ENCODE data around the gene KCNJ5.

Gene KCNJ5

DNA sequence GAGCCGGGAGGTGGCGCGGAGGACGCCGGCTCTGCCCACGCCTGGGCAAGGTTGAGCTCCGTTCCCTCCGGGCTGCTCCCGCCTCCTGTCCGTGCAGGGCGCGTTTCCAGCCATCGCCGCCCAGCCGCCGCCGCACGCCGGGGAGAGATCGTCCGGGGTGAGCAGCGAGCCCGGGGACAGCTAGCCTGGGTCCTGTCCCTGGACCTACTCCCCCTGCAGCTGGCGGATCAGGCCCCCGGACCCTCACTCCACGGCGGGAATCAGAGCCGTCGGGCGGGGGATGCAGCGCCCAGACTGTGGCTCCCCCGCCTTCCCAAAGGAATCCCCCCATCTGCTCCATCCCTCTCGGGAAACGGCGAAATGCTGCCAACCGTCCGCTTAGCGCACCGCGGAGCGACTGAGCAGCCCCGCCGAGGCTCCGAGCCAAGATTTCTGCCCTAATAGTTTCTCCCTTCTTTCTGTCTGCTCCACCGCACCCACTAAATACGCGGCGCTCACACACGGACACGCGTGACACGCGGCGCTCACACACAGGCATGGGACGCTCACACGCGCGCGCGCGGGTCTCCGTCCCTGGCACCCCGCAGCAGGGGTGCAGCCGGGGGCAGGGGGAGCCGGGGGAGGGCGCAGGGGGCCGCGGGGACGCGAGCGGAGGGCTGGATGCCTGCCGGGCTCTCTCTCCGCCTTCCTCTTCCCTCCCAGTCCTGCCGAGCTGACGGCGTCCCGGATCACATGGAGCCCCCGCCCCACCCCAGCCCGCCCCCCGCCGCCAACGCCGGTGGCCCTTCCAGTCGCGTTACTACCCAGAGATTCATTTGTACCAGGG, at the start of gene KCNJ5:
Gene KCNJ5, plus strand, starts transcription at position 814 of the 826 bp plus-strand sequence. CDS start 19,918 bp downstream, outside the sequence.
- no peak for DNase-seq (ENCODE audit: low read depth)

DNA sequence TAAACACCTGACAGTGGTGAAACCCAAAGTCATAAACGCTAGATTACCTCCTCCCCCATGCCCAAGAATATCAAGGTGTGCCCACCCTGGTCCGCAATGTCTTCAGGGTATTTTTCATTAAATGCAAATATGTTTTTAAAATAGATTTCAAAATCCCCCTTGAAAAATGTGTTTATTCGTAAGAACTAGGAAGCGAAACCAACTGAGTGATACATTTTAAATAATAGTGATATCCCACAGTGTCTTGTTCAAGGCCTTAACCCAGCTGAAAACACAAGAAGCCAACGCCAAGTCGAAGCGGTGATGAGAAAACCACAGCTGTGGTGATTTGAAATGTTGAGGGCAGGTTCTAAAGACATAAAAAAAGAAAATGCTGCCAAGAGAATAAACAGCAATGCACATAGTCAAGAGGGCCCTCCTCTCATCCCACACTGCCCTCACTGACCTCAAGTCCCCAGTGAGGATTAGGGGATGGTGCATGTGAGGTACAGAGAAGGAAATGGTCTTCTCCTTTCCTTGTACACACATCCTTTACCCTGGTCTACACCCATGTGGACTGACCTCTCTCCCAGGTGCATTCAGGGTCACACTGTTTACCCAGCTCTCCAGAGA, 49.6 kb upstream of the KCNJ5 start:
- no peak for DNase-seq (ENCODE audit: low read depth)

DNA sequence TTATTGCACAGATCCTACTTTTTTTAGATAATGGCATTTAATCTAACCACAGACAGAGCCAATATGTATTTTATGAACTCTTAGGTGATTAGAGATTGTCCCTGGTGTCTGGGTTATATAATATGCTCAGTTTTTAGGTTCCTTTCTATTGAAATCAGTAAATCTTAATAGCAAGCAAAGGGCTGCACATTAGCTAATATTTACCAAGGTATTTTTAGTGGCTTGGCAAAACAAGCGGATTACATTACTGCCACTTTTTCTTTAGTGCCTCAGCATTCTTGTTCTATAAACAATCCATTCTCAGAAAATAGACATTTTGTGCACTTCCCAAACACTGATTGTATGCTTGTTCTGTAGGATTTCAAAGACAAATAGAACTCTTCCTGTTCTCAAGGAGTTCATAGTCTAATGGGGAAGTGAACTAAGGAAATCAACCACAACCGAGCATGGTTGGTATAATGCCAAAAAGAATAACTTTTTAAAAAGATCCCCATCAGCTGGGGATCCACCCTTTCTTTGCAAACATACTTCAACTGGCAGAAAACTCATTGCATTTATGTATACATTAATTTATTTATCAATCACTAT, 47.9 kb upstream of the KCNJ5 start:
- DNase-seq (ENCODE audit: low read depth): no peak

GRCh38 chr11:128845334-128845780, 45.8 kb upstream of the KCNJ5 start:
- DNase-seq (ENCODE audit: low read depth): no peak

GRCh38 chr11:128846985-128847384, 44.2 kb upstream of the KCNJ5 start:
- DNase-seq (ENCODE audit: low read depth): no peak

DNA sequence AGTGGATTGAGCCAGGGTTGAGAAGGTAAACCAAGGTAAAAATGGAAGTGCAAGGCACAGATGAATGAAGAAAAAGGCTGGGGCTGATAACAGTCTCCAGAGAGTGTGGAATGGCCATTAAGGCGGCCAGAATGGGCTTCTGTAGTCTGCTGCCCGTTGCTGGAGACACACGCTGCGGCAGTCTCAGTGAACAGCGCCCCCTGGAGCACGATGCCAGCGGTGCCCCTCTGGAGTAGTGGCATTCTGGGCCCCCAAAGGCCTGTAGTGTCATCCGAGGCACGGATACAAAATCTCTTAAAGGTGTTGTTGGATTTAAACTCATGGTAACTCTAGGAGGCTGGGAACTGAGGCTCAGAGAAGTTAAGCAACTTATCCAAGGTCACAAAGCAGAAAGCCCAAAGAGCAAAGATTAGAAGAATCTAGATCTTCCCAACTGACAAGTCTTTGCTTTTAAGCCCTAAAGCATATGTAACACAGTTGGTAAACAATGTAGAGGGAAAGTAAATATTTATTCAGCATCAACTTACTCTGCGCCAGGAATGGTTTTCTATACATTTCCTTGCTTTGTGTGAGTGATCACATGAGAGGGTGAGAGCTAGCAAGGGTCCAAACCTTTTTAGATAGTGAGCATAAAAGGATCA, 42.2 kb upstream of the KCNJ5 start:
- peak; percentile 52 for DNase-seq (ENCODE audit: low read depth)

- DNase-seq (ENCODE audit: low read depth): no peak
These were observed 38.7 kb upstream of the KCNJ5 start for GRCh38 chr11:128852327-128853023.

DNA sequence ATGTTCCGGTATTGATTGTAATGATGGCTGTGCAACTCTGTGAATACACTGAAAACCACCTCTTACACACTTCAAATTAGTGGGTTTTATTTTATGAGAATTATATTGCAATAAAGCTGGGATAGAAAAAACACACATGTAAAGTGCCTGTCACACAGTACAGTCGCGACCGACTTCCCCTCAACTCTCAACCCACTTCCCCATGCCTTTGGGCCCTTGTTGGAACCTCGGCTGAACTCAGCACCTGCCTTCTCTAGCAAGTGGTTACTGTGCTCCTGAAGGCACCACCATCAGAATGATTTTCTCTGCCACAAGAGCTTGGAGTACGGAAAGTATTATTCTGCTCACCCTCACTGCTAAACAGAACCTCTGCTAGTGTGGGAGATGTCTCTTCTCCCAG, 37.6 kb upstream of the KCNJ5 start:
- no peak for DNase-seq (ENCODE audit: low read depth)

GRCh38 chr11:128854841-128855240, 36.3 kb upstream of the KCNJ5 start:
- no peak for DNase-seq (ENCODE audit: low read depth)

- DNase-seq (ENCODE audit: low read depth): no peak
These were observed 34.9 kb upstream of the KCNJ5 start for GRCh38 chr11:128856241-128856640.

- no peak for DNase-seq (ENCODE audit: low read depth)
These were observed 33.8 kb upstream of the KCNJ5 start for GRCh38 chr11:128857341-128857740.

DNA sequence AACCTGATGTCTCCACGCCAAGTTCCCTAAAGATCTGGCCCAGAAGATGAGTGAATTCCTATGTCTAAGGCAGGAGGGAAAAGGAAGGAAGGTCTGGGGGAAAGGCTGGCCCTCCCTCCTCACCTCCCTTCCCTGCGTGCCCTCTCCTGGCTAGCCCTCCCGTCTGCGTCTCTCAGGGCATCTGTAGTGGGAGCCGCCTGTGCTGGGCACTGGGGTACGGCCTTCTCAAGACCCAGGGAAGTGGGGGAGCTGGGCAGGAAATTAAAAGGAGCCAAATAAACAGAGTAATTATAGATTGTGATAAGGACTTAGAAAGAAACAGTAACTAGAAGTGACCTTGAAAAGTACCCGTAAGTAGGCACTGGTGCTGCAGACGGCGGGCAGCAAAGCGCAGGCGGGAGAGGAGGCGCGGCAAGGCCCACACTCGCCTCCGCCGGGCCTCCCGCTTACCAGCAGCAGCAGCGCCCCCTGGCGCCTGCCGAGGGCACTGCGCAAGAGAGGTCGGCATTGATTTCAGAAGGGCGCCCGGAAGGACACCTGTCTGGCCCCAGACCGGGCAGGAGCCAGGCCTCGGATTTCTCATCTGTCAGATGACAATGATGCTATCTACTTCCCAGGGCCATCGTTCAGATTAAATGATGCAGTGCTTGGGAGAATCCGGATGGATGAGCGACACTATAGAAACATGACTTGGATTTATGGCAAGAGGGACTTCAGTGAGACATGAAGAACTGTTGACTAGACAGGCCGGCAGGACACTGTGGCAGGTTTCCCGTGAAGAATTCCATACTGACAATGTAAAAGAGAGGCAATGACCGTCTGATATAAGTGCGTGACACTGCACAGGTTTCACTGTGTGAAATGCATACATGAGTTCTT, 31.4 kb upstream of the KCNJ5 start:
- peak; percentile 58 for DNase-seq (ENCODE audit: low read depth)

DNA sequence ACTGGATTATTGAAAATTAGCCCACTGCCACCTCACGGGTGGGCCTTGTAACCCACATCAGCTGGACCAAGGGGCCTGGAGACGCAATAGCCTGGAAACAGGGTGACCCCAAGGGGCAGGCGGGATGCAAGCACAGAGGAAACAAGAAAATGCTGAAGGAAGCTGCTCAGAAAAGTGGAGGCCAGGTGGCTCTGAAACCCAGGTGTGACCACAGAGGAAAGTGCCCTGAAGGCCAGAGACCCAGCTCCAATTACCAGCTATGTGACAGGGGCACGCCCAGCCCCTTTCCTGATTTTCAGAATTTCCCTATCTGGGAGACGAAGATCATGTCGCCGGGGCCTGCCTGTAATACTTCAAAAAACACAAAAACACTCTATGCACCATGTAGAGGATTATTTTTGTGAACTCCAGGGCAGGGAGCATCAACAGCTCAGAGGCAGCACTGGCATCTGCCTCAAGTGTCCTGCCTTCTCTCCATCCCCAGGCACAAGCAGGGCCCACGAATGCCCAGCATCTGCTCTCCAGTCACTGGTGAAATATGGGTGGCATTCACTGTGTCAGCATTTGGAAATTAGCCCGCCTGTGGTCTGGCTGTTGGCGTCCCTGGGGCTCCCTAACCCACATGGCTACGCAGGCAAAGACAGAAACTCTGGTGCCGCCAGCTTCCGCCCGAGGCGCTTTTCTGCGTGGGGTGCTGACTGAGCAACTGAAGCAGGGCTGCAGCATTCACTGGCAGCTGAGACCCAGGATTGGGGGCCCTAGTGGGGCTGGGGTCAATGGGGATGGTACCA, 30.4 kb upstream of the KCNJ5 start:
- DNase-seq (ENCODE audit: low read depth): no peak

- no peak for DNase-seq (ENCODE audit: low read depth)
These were observed 28.8 kb upstream of the KCNJ5 start for GRCh38 chr11:128862406-128862805.

DNA sequence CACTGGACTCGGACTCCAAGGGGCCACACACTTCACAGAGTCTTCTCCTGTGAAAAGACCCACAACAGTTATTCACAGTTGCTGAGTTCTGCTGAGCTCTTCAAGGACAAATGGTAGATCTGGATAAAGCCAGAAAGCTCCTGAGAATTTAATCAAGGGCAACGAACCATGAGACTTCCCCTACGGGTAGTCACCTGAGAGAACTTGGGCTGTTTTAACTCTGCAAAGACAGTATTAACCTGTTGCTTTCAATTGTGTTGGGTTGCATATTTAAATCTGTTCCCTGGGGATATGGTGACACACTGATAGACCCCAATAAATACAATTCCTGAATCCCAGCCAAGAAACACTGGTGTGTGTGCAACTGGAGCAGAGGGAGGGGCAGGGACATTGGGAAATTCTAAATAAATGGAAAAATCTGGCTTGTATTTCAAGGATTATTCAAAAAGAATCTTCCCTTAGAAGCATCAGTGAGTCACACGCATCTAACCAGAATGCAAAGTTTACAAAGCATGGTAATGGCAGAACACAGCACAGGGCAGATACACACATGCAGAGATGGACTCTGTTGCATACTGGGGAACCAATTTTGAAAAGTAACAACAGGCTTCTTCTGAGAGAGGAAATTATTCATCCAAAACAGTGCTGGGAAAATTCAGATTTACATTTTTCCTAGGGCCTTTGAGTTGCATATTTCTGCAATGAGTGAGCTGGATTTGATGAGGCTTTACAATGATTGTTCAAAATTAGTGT, 28.1 kb upstream of the KCNJ5 start:
- no peak for DNase-seq (ENCODE audit: low read depth)

GRCh38 chr11:128865490-128865889, 25.7 kb upstream of the KCNJ5 start:
- no peak for DNase-seq (ENCODE audit: low read depth)

GRCh38 chr11:128867277-128867676, 23.9 kb upstream of the KCNJ5 start, which contains the start of gene KCNJ1:
Gene KCNJ1 (minus strand): TSS chr11:128867296. CDS start chr11:128840243, 27,053 bp downstream.
- DNase-seq (ENCODE audit: low read depth): no peak

DNA sequence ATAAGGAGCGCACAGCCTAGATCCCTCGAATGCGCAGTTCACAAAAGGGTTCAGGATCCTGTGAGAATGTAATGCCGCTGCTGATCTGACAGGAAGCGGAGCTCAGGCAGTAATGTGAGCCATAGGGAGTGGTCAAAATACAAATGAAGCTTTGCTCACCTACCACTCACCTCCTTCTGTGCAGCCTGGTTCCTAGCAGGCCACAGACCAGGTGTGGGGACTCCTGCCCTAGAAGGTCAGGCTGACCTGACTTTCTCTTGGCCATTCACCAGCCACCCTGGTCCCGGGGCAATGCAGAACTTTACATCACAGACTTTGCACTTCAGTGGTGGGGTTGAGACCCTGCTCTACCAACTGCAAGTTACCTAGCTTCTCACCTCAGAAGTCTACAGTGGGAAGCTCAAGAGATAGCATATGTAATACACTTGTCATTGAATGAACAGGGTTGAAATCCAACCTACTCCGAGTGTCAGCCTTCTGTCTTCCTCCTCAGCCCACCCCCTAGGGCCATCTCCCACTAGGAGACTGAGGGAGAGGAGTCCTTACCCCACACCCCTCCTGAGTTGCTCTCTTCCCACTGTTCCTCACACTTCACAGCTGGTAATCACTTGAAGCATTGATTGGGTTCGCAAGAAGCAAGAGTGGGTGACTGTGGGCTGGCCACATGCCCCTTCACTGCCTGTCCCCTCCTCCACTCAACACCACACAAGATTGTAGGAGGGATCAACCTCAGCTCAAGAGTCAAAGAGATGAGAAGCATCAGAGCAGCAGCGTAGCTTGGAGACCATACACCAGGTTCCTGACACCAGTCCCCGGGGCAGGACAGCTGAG, 22.1 kb upstream of the KCNJ5 start:
- DNase-seq (ENCODE audit: low read depth): no peak
